Cardiac fibroblast (primary cell): ENCODE measurements around the gene CDK14.

ENCODE experiments used
- DNase-seq, 2 donors: peaks; one replicate each; pipeline versions ENCODE4 v3.0.0 to v3.0.0-alpha.2; 2010; ENCODE audit warnings: low read depth in 2 of 2
- H3K4me3 ChIP-seq, 2 donors: replicated peaks in 1 of 2; 1 replicate in 1 of 2; 2 replicates in 1 of 2; pipeline ENCODE4 v1.5.1; 2011; ENCODE audit warnings: low read depth in 2 of 2, low read length in 2 of 2, mild to moderate bottlenecking in 2 of 2, moderate library complexity in 1 of 2
- TF ChIP-seq, protein P1 (sequence below): IDR thresholded peaks from one replicate; pipeline ENCODE4 v1.5.1; 2011; ENCODE audit warnings: low read depth, mild to moderate bottlenecking, low read length, inconsistent platforms

CDK14 gene

DNA sequence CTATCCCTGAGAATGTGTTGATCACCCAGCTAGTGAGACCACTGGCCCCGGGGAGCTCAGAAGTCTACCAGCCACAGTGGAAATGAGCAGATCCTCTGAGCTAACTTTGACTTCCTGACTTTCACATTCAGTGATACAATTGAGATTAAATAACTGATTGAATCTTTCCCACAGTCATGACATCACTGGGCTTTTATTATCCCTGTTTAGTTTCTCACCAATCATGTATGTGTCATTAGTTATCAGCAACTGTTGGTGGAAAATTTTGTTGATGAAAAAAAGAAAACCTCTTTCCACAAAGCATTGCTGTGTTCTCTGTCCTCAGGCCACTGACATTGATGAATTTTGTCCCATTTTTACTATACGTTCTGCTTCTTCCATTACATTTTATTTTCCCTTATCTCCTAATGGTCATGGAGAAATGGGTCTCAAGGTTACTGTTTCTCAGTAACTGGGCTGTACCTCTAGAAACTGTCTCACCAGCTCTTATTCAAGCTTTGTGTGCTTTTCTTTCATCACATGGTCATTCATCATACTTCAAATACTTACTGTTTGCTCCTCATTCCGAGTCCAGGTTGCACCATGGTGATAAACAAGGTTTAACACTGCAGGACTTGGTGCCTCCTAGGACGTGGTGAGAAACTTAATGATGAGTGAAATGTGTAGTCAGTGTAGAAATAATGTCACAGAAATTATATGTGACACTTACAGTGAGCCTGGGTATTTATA is 304.7 kb downstream of the CDK14 start:
- DNase-seq = no peak
- TF ChIP-seq, protein P1, sequence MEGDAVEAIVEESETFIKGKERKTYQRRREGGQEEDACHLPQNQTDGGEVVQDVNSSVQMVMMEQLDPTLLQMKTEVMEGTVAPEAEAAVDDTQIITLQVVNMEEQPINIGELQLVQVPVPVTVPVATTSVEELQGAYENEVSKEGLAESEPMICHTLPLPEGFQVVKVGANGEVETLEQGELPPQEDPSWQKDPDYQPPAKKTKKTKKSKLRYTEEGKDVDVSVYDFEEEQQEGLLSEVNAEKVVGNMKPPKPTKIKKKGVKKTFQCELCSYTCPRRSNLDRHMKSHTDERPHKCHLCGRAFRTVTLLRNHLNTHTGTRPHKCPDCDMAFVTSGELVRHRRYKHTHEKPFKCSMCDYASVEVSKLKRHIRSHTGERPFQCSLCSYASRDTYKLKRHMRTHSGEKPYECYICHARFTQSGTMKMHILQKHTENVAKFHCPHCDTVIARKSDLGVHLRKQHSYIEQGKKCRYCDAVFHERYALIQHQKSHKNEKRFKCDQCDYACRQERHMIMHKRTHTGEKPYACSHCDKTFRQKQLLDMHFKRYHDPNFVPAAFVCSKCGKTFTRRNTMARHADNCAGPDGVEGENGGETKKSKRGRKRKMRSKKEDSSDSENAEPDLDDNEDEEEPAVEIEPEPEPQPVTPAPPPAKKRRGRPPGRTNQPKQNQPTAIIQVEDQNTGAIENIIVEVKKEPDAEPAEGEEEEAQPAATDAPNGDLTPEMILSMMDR = no peak
- no peak overlapping the region for H3K4me3 ChIP-seq

DNA sequence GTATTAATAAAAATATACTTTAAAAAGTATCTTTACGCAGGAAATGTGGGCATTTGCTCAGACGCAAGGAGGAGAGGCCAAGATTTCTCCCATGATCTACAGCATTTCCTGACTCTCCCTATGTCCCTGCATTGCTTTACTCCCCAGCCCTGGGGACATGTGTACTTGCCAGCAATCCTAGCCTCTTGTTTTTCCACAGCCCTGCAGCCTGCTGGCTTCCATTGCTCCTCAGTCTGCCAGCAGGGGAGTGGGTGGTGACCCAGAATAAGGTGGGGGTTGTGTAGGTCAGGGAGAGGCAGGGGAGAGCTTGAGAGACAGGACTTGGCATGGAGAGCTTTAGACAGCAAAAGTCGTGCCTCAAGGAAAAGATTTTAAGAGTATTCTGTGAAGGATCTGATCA is 307.7 kb downstream of the CDK14 start:
- TF ChIP-seq, protein P1 = no peak
- DNase-seq = no peak
- H3K4me3 ChIP-seq = no peak overlapping the region

DNA sequence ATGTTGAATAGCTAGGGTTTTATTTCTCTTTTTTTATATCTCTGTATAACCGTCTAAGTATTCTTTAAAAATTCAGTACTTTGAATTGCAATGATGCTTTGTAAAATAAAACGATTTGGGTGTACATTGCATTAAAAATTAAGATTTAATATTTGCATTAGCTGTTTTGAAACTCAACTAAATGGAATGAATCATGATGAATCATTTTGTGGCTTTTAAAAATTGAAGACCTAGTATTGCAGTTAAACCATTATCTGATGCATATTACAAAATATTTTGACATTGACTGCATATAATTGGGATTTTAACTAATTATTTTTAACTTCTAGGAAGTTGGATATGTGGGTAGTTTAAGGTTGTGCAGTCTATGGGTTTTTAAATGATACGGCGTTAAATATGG is 314.0 kb downstream of the CDK14 start:
- TF ChIP-seq, protein P1 = no peak
- no peak overlapping the region for H3K4me3 ChIP-seq
- peak in 1 of 2 donors; percentile 43 for DNase-seq

DNA sequence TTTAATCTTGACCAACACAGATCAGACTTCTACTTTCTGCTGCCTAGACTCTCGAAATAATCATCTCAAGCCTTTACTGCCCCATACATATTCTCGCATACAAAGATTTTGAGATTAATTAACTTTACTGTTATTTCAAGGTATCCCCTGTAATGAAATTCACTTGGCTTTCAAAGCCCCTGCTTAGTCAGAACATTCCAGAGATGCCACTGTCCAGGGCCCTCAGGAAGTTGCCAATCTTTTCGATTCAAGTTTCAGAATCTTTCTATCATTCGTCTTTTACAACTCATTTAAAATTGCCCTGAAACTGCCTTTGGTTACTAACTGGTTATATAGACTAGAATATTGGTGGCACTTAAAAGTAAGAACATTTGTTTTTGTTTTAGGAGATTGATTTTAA is 320.2 kb downstream of the CDK14 start:
- TF ChIP-seq, protein P1 = no peak
- no peak overlapping the region for H3K4me3 ChIP-seq

DNA sequence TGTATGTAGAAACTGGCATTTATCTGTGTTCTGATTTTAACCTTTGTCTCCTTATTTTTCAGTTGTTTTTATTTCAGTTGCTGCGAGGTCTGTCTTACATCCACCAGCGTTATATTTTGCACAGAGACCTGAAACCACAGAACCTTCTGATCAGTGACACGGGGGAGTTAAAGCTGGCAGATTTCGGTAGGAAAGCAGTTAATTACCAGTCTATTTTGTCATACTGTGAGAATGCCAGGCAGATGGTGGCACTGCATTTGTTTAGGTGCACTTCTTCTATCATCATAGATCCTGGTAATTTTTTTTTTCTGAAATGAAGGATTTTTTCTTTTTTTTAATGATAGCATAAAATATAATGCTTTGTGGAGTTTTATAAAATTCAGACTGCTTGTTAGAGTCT is 321.4 kb downstream of the CDK14 start:
- H3K4me3 ChIP-seq = no peak overlapping the region
- DNase-seq = no peak
- TF ChIP-seq, protein P1 = no peak

More for the DNA sequence above, 320.2 kb downstream of the CDK14 start:
- no peak for DNase-seq

DNA sequence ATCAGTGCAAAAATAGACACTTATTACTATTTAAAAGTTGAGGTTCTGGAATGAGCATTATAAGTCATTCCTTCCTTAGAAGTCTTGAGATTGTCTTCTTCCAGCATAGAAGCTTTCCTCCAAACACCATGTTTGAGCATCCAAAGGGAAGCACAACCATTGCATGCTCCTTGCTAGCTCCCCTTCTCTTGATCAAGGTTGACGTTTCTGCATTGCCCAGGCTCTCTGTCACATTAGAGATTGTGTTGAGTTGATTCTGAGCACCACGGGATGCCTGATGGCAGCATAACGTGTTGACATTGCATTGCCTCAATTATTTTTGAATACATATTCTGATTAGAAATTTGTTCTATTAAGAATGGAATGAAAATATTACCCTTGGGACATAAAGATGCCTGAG is 322.2 kb downstream of the CDK14 start:
- no peak for DNase-seq
- TF ChIP-seq, protein P1 = no peak
- no peak overlapping the region for H3K4me3 ChIP-seq

DNA sequence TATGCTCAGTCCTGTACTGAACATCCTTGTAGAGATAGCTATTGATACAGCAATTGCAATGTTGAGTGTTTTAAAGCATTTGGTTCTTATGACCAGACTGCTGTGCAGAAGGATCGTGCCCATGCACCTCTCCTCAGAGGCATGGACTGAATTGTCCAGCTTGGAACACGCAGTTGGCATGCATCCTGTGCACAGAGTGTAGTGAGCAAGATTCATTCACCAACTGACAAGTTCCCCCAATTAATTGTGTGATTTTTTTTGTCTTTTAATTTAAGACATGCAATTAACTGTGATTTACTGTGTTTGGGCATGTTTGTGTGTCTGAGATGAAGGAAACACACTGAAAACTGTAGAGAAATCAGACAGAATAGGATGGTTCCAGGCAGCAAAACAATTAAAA is 323.7 kb downstream of the CDK14 start:
- no peak for DNase-seq
- TF ChIP-seq, protein P1 = no peak
- H3K4me3 ChIP-seq = no peak overlapping the region
